ENCODE results near the gene PIK3C2G. TPM values are rescaled to one million over a fixed set of nuclear protein-coding genes. Genes with fewer than 3 reads are reported as not detected.

The PIK3C2G gene
- total and polyA plus RNA-seq, 4 donors: 0.11 to 4.8 (median 0.74) TPM; not detected in 1

DNA sequence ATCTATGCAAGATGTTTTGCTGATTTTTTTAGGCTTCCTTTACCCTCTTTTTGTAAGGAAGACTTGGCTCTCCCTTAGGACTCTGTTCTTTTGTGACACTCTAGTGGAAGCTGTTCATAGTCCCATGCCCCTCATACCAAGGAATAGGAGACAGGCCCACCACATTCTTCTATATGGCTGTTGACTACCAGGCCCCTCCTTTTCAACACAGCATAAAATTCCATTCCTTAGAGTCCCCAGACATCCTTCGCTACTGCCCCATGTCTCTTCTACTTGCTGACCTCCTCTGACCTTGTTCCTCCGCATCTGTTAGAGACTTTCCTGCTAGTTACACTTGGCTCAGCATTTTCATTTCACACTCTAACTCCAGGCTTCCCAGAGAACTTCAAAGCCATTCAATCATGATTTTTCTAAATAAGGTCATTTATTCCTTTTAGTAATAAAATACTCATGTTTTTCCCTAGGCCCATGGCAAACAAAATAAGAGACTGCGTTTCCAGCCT is 9.7 kb downstream of the PIK3C2G start:
- TF ChIP-seq, protein P1, sequence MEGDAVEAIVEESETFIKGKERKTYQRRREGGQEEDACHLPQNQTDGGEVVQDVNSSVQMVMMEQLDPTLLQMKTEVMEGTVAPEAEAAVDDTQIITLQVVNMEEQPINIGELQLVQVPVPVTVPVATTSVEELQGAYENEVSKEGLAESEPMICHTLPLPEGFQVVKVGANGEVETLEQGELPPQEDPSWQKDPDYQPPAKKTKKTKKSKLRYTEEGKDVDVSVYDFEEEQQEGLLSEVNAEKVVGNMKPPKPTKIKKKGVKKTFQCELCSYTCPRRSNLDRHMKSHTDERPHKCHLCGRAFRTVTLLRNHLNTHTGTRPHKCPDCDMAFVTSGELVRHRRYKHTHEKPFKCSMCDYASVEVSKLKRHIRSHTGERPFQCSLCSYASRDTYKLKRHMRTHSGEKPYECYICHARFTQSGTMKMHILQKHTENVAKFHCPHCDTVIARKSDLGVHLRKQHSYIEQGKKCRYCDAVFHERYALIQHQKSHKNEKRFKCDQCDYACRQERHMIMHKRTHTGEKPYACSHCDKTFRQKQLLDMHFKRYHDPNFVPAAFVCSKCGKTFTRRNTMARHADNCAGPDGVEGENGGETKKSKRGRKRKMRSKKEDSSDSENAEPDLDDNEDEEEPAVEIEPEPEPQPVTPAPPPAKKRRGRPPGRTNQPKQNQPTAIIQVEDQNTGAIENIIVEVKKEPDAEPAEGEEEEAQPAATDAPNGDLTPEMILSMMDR (IDR thresholded peaks at IDR 0.05; ENCODE audit: control extremely low read depth, extremely low read depth): no peak
- no peaks in the 10 kb centered on the region for H3K4me1 ChIP-seq (ENCODE audit: control insufficient read depth in 5 of 5, insufficient read depth in 5 of 5, low read length in 5 of 5)
- DNase-seq (no peak), ATAC-seq (ENCODE audit: insufficient read depth, low FRiP score) (no peak)
- no peak overlapping the region for H3K27ac ChIP-seq (ENCODE audit: low read depth in 1 of 2, low read length in 1 of 2)
- no peak overlapping the region for H3K4me3 ChIP-seq
- H3K27me3 ChIP-seq (ENCODE audit: control insufficient read depth in 3 of 3, insufficient read depth in 3 of 3, low read length in 2 of 3): no peaks in the 10 kb centered on the region
- no peaks in the 10 kb centered on the region for H3K9me3 ChIP-seq (ENCODE audit: control insufficient read depth in 4 of 4, insufficient read depth in 3 of 4, low read length in 3 of 4)
- H3K36me3 ChIP-seq (ENCODE audit: control insufficient read depth in 4 of 4, insufficient read depth in 4 of 4, low read length in 4 of 4): no peaks in the 10 kb centered on the region
- 72 to 83% methylated on average over 3 of the region's 3 CpGs for WGBS, 2 donors
- H3K9ac ChIP-seq (ENCODE audit: insufficient read depth in 1 of 2, low read length in 2 of 2): no peak overlapping the region

- no peak overlapping the region for H3K9ac ChIP-seq (ENCODE audit: insufficient read depth in 1 of 2, low read length in 2 of 2)
- DNase-seq (no peak), ATAC-seq (ENCODE audit: insufficient read depth, low FRiP score) (no peak)
- H3K27ac ChIP-seq (ENCODE audit: low read depth in 1 of 2, low read length in 1 of 2): no peak overlapping the region
- H3K4me3 ChIP-seq: no peak overlapping the region
- no peaks in the 10 kb centered on the region for H3K27me3 ChIP-seq (ENCODE audit: control insufficient read depth in 3 of 3, insufficient read depth in 3 of 3, low read length in 2 of 3)
- H3K36me3 ChIP-seq (ENCODE audit: control insufficient read depth in 4 of 4, insufficient read depth in 4 of 4, low read length in 4 of 4): no peaks in the 10 kb centered on the region
- H3K4me1 ChIP-seq (ENCODE audit: control insufficient read depth in 5 of 5, insufficient read depth in 5 of 5, low read length in 5 of 5): peaks cover 0 to 4% (median 0%) of the 10 kb centered on the region in 5 donors
- TF ChIP-seq, protein P1 (IDR thresholded peaks at IDR 0.05; ENCODE audit: control extremely low read depth, extremely low read depth): no peak
- H3K9me3 ChIP-seq (ENCODE audit: control insufficient read depth in 4 of 4, insufficient read depth in 3 of 4, low read length in 3 of 4): no peaks in the 10 kb centered on the region
- WGBS, 2 donors: 63 to 66% methylated on average over 1 of the region's 1 CpG
These were observed 14.7 kb downstream of the PIK3C2G start for GRCh38 chr12:18275981-18276380.

DNA sequence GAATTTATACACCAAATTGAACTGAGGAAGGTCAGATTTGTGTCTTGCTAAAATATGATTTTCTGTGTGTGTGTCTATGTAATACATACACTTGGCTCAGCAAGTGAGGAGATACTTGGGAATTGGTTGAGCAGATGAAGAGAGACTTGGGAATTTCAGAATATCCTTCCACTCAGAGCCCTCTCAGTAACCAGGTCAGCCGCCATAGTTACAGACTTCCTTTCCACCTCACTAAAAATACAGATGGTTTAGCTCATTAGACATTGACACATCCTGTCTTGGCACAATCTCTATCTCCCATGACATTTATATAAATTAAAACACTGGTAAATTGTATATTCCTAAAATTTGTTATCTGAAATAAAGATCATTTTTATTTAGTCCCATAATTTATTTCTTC is 15.9 kb downstream of the PIK3C2G start:
- H3K4me1 ChIP-seq (ENCODE audit: control insufficient read depth in 5 of 5, insufficient read depth in 5 of 5, low read length in 5 of 5): peaks cover 0 to 12% (median 0%) of the 10 kb centered on the region in 5 donors
- no peak for DNase-seq
- no peak overlapping the region for H3K27ac ChIP-seq (ENCODE audit: low read depth in 1 of 2, low read length in 1 of 2)
- no peak for ATAC-seq (ENCODE audit: insufficient read depth, low FRiP score)
- H3K4me3 ChIP-seq: no peak overlapping the region
- no peak overlapping the region for H3K9ac ChIP-seq (ENCODE audit: insufficient read depth in 1 of 2, low read length in 2 of 2)
- WGBS, 2 donors: 2 to 75% methylated on average over 1 of the region's 1 CpG
- H3K27me3 ChIP-seq (ENCODE audit: control insufficient read depth in 3 of 3, insufficient read depth in 3 of 3, low read length in 2 of 3): no peaks in the 10 kb centered on the region
- TF ChIP-seq, protein P1 (IDR thresholded peaks at IDR 0.05; ENCODE audit: control extremely low read depth, extremely low read depth): no peak
- H3K9me3 ChIP-seq (ENCODE audit: control insufficient read depth in 4 of 4, insufficient read depth in 3 of 4, low read length in 3 of 4): no peaks in the 10 kb centered on the region
- H3K36me3 ChIP-seq (ENCODE audit: control insufficient read depth in 4 of 4, insufficient read depth in 4 of 4, low read length in 4 of 4): no peaks in the 10 kb centered on the region

- Histone ChIP-seq H3K9me3 (ENCODE audit: control insufficient read depth in 4 of 4, insufficient read depth in 3 of 4, low read length in 3 of 4) (no peaks in the 10 kb centered on the region), H3K4me3 (no peak overlapping the region), H3K9ac (ENCODE audit: insufficient read depth in 1 of 2, low read length in 2 of 2) (no peak overlapping the region), H3K27me3 (ENCODE audit: control insufficient read depth in 3 of 3, insufficient read depth in 3 of 3, low read length in 2 of 3) (no peaks in the 10 kb centered on the region), H3K4me1 (ENCODE audit: control insufficient read depth in 5 of 5, insufficient read depth in 5 of 5, low read length in 5 of 5) (peaks cover 0 to 26% (median 0%) of the 10 kb centered on the region in 5 donors), H3K36me3 (ENCODE audit: control insufficient read depth in 4 of 4, insufficient read depth in 4 of 4, low read length in 4 of 4) (no peaks in the 10 kb centered on the region), H3K27ac (ENCODE audit: low read depth in 1 of 2, low read length in 1 of 2) (no peak overlapping the region)
- TF ChIP-seq, protein P1 (IDR thresholded peaks at IDR 0.05; ENCODE audit: control extremely low read depth, extremely low read depth): no peak
- ATAC-seq (ENCODE audit: insufficient read depth, low FRiP score) (no peak), DNase-seq (no peak)
- 88 to 97% methylated on average over 1 of the region's 1 CpG for WGBS, 2 donors
These were observed 19.4 kb downstream of the PIK3C2G start for GRCh38 chr12:18280728-18281127.

All from lung (tissue), 12 donors.